HG03159 (cell line): Measurements from ENCODE around the gene EVPL.

Source experiments
- ATAC-seq: cut with Tn5 transposase; IDR thresholded peaks from one replicate; pipeline ENCODE4 v1.9.1; 2021; ENCODE audit warnings: mild to moderate bottlenecking, moderate library complexity; ENCODE audit not compliant: unreplicated experiment

Gene EVPL

GRCh38 chr17:76019833-76020467 is 7.2 kb downstream of the EVPL start:
- no peak for ATAC-seq

GRCh38 chr17:76018801-76019200 is 8.3 kb downstream of the EVPL start:
- no peak for ATAC-seq

- no peak for ATAC-seq
Observed at GRCh38 chr17:76018340-76018680, 8.8 kb downstream of the EVPL start.

GRCh38 chr17:76017481-76018339 is 9.4 kb downstream of the EVPL start:
- ATAC-seq, result no peak

- ATAC-seq, result no peak
Observed at GRCh38 chr17:76014925-76015261, 12.2 kb downstream of the EVPL start.

GRCh38 chr17:76014100-76014924 is 12.8 kb downstream of the EVPL start:
- ATAC-seq, result no peak

- ATAC-seq, result no peak
Observed at GRCh38 chr17:76013377-76013932, 13.7 kb downstream of the EVPL start.

- ATAC-seq, result no peak
Observed at GRCh38 chr17:76011951-76012350, 15.2 kb downstream of the EVPL start.

GRCh38 chr17:76009969-76010661 is 17.0 kb downstream of the EVPL start:
- no peak for ATAC-seq

GRCh38 chr17:76009447-76009846 is 17.7 kb downstream of the EVPL start:
- no peak for ATAC-seq

- no peak for ATAC-seq
Observed at GRCh38 chr17:76008630-76009425, 18.3 kb downstream of the EVPL start.

- no peak for ATAC-seq
Observed at GRCh38 chr17:76008208-76008607, 18.9 kb downstream of the EVPL start.

- ATAC-seq, result no peak
Observed at GRCh38 chr17:76007850-76008165, 19.3 kb downstream of the EVPL start.

GRCh38 chr17:76007131-76007849 is 19.8 kb downstream of the EVPL start:
- ATAC-seq, result no peak

GRCh38 chr17:76005263-76006149 is 21.6 kb downstream of the EVPL start:
- ATAC-seq, result no peak

GRCh38 chr17:76004750-76005262 is 22.3 kb downstream of the EVPL start:
- no peak for ATAC-seq

GRCh38 chr17:76003915-76004314 is 23.2 kb downstream of the EVPL start:
- ATAC-seq, result no peak

GRCh38 chr17:76002100-76002499 is 25.0 kb downstream of the EVPL start:
- ATAC-seq, result no peak
